NCI-H2107 (cell line): ENCODE results near the gene SPTBN1.

Source experiments
- DNase-seq: peaks from one replicate; lab custom pipeline; 2025; lab: John Stamatoyannopoulos, UW

Gene SPTBN1

GRCh38 chr2:54653572-54654204 lies 197.6 kb downstream of the SPTBN1 start:
- no peak for DNase-seq

- no peak for DNase-seq
Observed at GRCh38 chr2:54655046-54655809, 199.1 kb downstream of the SPTBN1 start.

- DNase-seq: no peak
Observed at GRCh38 chr2:54656863-54657262, 200.7 kb downstream of the SPTBN1 start.

GRCh38 chr2:54657664-54658083 lies 201.5 kb downstream of the SPTBN1 start:
- DNase-seq: no peak

- no peak for DNase-seq
Observed at GRCh38 chr2:54658564-54659071, 202.5 kb downstream of the SPTBN1 start.

- no peak for DNase-seq
Observed at GRCh38 chr2:54659527-54659926, 203.4 kb downstream of the SPTBN1 start.

- no peak for DNase-seq
Observed at GRCh38 chr2:54660752-54661151, 204.6 kb downstream of the SPTBN1 start.

GRCh38 chr2:54663424-54664030 lies 207.4 kb downstream of the SPTBN1 start:
- no peak for DNase-seq

GRCh38 chr2:54664238-54664786 lies 208.2 kb downstream of the SPTBN1 start:
- DNase-seq: no peak

GRCh38 chr2:54665436-54665856 lies 209.3 kb downstream of the SPTBN1 start:
- DNase-seq: no peak

GRCh38 chr2:54666131-54666633 lies 210.1 kb downstream of the SPTBN1 start:
- DNase-seq: no peak

- no peak for DNase-seq
Observed at GRCh38 chr2:54666634-54667265, 210.6 kb downstream of the SPTBN1 start.

GRCh38 chr2:54667266-54667639 lies 211.1 kb downstream of the SPTBN1 start:
- no peak for DNase-seq

GRCh38 chr2:54667726-54668650 lies 211.9 kb downstream of the SPTBN1 start:
- DNase-seq: no peak

GRCh38 chr2:54668711-54669110 lies 212.6 kb downstream of the SPTBN1 start:
- DNase-seq: no peak

- DNase-seq: no peak
Observed at GRCh38 chr2:54669677-54670484, 213.8 kb downstream of the SPTBN1 start.

GRCh38 chr2:54670485-54671009 lies 214.4 kb downstream of the SPTBN1 start:
- DNase-seq: no peak

GRCh38 chr2:54671010-54671409 lies 214.9 kb downstream of the SPTBN1 start:
- no peak for DNase-seq

- no peak for DNase-seq
Observed at GRCh38 chr2:54671875-54672589, 215.9 kb downstream of the SPTBN1 start.
